ENCODE measurements around the gene SCN5A.

The SCN5A gene

DNA sequence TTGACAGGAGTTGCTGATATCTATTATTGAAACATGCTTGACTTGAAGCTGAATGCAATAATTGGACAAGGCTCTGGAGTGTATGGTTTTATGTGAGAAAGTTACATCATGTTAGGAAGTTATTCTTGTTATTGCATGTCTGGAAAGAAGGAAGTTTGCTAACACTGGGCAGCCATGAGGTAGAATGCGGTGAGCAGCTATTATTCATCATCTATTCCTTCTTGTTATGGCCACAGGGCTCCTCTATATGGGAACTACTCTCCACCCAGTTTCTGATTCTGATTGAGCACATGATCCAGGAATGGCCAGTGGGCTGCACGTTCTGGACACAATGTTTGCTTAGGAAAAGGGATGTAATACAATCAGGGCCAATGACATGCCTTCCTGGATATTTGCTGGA is 37.8 kb upstream of the SCN5A start:
- DNase-seq (ENCODE audit: low read depth) = no peak
- no peak overlapping the region for H3K4me3 ChIP-seq (ENCODE audit: low read depth, low read length)
- TF ChIP-seq, protein P1, sequence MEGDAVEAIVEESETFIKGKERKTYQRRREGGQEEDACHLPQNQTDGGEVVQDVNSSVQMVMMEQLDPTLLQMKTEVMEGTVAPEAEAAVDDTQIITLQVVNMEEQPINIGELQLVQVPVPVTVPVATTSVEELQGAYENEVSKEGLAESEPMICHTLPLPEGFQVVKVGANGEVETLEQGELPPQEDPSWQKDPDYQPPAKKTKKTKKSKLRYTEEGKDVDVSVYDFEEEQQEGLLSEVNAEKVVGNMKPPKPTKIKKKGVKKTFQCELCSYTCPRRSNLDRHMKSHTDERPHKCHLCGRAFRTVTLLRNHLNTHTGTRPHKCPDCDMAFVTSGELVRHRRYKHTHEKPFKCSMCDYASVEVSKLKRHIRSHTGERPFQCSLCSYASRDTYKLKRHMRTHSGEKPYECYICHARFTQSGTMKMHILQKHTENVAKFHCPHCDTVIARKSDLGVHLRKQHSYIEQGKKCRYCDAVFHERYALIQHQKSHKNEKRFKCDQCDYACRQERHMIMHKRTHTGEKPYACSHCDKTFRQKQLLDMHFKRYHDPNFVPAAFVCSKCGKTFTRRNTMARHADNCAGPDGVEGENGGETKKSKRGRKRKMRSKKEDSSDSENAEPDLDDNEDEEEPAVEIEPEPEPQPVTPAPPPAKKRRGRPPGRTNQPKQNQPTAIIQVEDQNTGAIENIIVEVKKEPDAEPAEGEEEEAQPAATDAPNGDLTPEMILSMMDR (IDR thresholded peaks at IDR 0.05; ENCODE audit: low read depth, low read length, missing control alignments) = no peak

DNA sequence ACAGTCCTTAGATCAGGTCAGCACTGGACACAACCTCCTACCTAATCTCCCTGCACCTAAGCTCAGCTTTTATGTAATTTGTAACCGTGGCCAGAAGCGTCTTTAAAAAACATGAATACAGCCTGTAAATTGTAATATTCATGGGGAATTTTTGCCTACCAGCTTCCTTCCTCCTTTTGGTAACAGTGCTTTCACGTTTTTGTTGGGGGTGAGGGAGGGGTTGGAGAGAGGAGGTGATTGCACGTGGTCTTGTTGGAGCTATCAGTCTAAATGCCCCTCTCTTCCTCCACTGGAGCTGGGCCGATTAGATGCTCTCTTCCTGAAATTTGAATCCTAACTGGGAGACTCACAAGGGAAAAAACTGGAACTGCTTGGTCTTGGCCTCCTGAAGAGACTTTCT is 35.1 kb upstream of the SCN5A start:
- DNase-seq (ENCODE audit: low read depth) = no peak
- H3K4me3 ChIP-seq (ENCODE audit: low read depth, low read length) = no peak overlapping the region
- TF ChIP-seq, protein P1 (IDR thresholded peaks at IDR 0.05; ENCODE audit: low read depth, low read length, missing control alignments) = no peak

DNA sequence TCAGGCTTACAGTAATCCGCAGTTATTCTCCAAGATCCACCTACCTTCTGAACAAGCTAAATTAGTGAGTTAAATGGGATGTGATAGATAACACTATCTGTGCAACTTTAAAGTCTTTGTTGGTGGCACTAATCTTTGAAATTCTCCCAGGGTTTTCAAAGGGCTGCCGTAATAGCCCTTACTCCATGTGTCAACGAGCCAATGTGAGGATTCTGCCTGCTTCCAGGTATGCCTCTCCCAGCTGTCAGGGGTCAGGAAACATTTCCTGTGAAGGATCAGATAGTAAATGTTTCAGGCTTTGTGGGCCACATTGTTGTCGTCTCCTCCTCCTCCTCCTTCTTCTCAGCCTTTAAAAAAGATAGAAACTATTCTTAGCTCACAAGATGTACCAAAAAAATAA is 20.2 kb upstream of the SCN5A start:
- H3K4me3 ChIP-seq (ENCODE audit: low read depth, low read length) = no peak overlapping the region
- TF ChIP-seq, protein P1 (IDR thresholded peaks at IDR 0.05; ENCODE audit: low read depth, low read length, missing control alignments) = no peak
- no peak for DNase-seq (ENCODE audit: low read depth)

DNA sequence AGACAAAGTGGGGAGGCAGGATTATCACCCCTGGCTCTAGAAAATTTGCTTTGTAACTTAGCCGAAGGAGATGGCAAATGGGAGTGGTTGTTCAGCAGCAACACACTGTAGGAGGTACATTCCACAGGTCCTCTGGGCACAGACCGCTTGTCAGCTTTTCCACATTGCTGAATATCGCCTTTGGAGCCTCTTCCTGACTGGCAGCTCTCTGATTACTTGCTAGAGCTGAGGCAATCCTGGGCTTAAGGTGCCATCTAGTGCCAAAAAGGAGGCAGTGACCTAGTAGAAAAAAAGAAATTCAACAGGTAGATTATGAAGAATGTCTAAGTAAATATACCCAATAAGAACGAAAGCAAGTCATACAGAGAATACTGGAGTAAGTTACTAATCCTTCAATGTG is 13.1 kb upstream of the SCN5A start:
- TF ChIP-seq, protein P1 (IDR thresholded peaks at IDR 0.05; ENCODE audit: low read depth, low read length, missing control alignments) = peak; percentile 35
- no peak overlapping the region for H3K4me3 ChIP-seq (ENCODE audit: low read depth, low read length)
- DNase-seq (ENCODE audit: low read depth) = no peak

DNA sequence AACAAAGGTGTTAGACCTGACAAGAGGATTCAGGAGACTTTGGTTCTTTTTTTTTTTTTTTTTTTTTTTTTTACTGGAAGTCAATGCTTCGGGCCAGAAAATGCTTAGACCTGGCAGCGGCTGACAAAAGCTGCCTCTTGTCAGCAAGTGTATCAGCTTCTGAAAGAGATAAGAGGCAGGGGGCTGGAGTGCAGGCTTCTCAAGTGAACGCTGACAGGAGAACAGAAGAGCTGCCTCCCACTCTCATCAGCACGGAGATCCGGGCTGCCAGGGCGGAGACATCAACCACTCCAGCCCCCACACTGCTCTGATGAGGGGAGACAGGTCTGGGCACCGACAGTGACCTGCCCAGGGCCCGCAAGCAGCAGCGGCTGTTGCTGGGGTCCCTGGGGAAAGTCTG is 9.4 kb upstream of the SCN5A start:
- DNase-seq (ENCODE audit: low read depth) = no peak
- no peak overlapping the region for H3K4me3 ChIP-seq (ENCODE audit: low read depth, low read length)
- TF ChIP-seq, protein P1 (IDR thresholded peaks at IDR 0.05; ENCODE audit: low read depth, low read length, missing control alignments) = no peak

DNA sequence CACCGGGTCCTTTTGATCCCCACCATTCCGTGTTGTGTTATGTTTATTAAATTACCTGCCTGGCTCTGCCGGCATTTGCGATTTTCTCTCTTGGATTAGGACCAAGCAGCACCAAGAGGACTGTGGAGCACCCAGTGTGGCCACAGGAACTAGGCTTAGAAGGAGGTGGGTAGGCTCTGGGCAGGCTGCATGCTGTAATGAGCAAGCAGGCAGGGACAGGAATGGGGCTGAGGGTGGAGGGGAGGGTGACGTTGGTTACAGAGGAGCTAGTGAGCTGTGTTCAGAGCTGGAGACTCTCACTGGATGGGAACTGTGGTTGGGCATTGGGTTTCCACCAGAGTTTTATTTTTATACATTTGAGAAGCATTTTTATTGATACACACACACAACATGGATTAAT is 7.9 kb upstream of the SCN5A start:
- no peak overlapping the region for H3K4me3 ChIP-seq (ENCODE audit: low read depth, low read length)
- DNase-seq (ENCODE audit: low read depth) = no peak
- TF ChIP-seq, protein P1 (IDR thresholded peaks at IDR 0.05; ENCODE audit: low read depth, low read length, missing control alignments) = no peak

DNA sequence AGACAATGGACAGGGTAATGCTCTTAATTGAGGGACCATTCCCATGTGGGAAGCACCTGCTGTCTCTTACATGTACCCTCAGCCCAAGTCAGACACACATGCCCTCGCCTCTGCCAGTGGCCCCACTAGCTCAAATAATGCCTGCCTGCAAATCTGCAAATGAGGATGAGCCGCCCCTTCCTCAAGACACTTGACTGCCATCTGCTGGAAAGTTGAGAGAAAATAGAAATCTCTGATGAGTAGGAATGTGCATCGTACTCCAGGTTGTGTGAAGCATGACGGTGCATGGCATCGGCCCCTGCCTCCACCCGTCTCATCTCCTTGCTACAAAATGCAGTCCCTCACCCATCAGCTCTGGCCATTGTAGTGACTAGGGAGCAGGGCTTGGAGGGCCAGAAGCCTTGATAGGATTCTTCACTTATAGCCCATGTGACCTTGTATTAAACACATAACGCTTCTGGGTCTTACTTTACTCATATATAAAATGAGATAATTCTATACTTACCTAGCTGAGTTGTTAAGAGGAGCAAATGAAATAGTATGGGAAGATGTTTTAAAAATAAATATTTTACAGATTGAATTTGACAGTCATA is 6.3 kb upstream of the SCN5A start:
- DNase-seq (ENCODE audit: low read depth) = no peak
- H3K4me3 ChIP-seq (ENCODE audit: low read depth, low read length) = no peak overlapping the region
- TF ChIP-seq, protein P1 (IDR thresholded peaks at IDR 0.05; ENCODE audit: low read depth, low read length, missing control alignments) = peak; percentile 48
